ENCODE measurements around the gene TRMT112. TPM values are rescaled to one million over a fixed set of nuclear protein-coding genes. Genes with fewer than 3 reads are reported as not detected.
"Not testable (repeated sequence)": the region's sequence is repeated elsewhere in the genome, so short reads cannot be mapped to it uniquely, and the experiment has no call there.

TRMT112 gene
- polyA plus RNA-seq, 6 donors from 2014 or later = 445 to 606 (median 521) TPM

- ATAC-seq (ENCODE audit: low read depth in 2 of 2) = no peak
These were observed 16.2 kb upstream of the TRMT112 start for GRCh38 chr11:64333556-64333955.

DNA sequence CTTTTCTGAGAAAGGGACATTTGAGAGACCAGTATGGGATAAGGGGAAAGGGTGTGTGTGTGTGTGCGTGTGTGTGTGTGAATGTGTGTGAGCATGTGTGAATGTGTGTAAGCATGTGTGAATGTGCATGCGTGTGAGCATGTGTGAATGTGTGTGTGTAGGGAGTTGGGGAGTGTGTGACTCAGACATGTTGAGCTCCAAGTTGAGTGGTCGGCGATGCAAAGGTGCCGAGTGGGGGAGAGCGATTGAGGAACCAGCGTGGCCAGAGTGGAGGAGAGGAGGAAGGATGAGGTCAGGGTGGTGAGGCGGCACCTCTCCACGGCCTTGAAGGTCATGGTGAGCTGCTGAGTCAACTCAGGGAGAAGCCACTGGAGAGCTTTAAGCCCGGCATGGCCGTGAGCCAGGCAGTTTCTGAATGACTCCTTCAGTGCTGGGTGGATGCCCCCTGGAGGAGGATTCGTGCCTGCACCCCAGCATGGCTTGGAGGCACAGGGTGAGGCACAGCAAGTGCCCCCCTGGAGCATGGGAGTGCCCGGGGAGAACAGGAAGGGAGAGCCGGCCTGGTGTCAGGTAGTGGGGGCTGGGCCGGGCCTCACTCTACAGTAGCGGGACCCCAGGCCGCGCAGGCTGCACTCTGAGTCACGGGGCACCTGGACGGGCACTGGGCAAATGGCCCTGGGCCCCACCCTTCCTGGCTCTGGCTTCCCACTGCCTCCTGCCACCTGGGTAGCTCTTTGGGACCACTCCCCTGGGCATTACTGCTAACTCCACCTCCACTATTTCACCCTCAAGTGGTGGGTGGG is 14.4 kb upstream of the TRMT112 start:
- Mint-ChIP-seq H3K27ac (peak overlapping the region in 3 of 6 donors; percentile 8 to 63 (median 63)), H3K36me3 (peaks cover 0 to 4% of the 10 kb centered on the region in 2 donors), H3K4me3 (peak overlapping the region in 2 of 8 donors; percentile 4 to 16), H3K9me3 (no peaks in the 10 kb centered on the region), H3K27me3 (no peaks in the 10 kb centered on the region), H3K4me1 (peaks cover 15 to 25% (median 22%) of the 10 kb centered on the region in 3 donors)
- ATAC-seq (ENCODE audit: low read depth in 2 of 2) (peak; percentile 52 to 72), DNase-seq (peak; percentile 35)

More at GRCh38 chr11:64333556-64333955, 16.2 kb upstream of the TRMT112 start:
- Mint-ChIP-seq H3K4me1 (peaks cover 22 to 35% (median 22%) of the 10 kb centered on the region in 3 donors), H3K36me3 (no peaks in the 10 kb centered on the region), H3K27ac (peak overlapping the region in 2 of 6 donors; percentile 58 to 60), H3K27me3 (no peaks in the 10 kb centered on the region), H3K4me3 (peak overlapping the region in 1 of 8 donors; percentile 29), H3K9me3 (no peaks in the 10 kb centered on the region)
- DNase-seq = no peak

GRCh38 chr11:64330888-64331287 is 13.5 kb upstream of the TRMT112 start:
- H3K27me3 Mint-ChIP-seq = no peaks in the 10 kb centered on the region

GRCh38 chr11:64327993-64328392 is 10.6 kb upstream of the TRMT112 start:
- H3K36me3 Mint-ChIP-seq = peaks cover 0 to 8% of the 10 kb centered on the region in 2 donors
- H3K27ac Mint-ChIP-seq = peak overlapping the region in 1 of 6 donors; percentile 81
- no peak for ATAC-seq (ENCODE audit: low read depth in 2 of 2)
- H3K4me1 Mint-ChIP-seq = peaks cover 7 to 14% (median 12%) of the 10 kb centered on the region in 3 donors
- no peak overlapping the region for H3K4me3 Mint-ChIP-seq
- no peaks in the 10 kb centered on the region for H3K27me3 Mint-ChIP-seq
- no peak for DNase-seq
- no peaks in the 10 kb centered on the region for H3K9me3 Mint-ChIP-seq

More at GRCh38 chr11:64330888-64331287, 13.5 kb upstream of the TRMT112 start:
- Mint-ChIP-seq H3K4me3 (peak overlapping the region in 1 of 8 donors; percentile 72), H3K4me1 (peaks cover 15 to 25% (median 22%) of the 10 kb centered on the region in 3 donors), H3K27ac (no peak overlapping the region), H3K36me3 (peaks cover 0 to 8% of the 10 kb centered on the region in 2 donors), H3K9me3 (no peaks in the 10 kb centered on the region)
- ATAC-seq (ENCODE audit: low read depth in 2 of 2) = no peak
- DNase-seq = no peak

DNA sequence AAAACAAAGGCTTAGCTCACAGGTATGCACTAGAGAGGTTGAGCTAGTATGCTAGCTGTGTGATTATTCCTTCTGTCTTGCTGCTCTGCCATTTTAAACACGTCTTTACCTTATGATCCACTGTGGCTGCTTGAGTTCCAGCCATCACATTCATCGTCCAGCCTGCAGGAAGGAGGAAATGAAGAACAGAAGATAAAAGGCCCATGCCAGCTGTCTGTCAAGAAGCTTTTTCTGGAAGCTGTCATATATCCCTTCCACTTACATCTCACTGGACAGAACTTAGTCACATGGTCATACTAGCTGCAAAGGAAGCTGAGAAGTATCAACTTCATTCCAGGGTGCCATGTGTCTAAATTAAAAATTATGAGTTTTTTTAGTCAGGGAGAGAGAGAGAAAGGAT is 10.0 kb upstream of the TRMT112 start:
- H3K9me3 Mint-ChIP-seq = no peaks in the 10 kb centered on the region
- DNase-seq = no peak
- no peak overlapping the region for H3K4me3 Mint-ChIP-seq
- H3K27ac Mint-ChIP-seq = no peak overlapping the region
- no peaks in the 10 kb centered on the region for H3K27me3 Mint-ChIP-seq
- ATAC-seq (ENCODE audit: low read depth in 2 of 2) = no peak
- H3K36me3 Mint-ChIP-seq = peaks cover 0 to 8% of the 10 kb centered on the region in 2 donors
- peaks cover 7 to 14% (median 12%) of the 10 kb centered on the region in 3 donors for H3K4me1 Mint-ChIP-seq

GRCh38 chr11:64324692-64325469 is 7.5 kb upstream of the TRMT112 start:
- Mint-ChIP-seq H3K9me3 (no peaks in the 10 kb centered on the region), H3K36me3 (peaks cover 0 to 24% of the 10 kb centered on the region in 2 donors), H3K4me1 (peaks cover 11 to 20% (median 14%) of the 10 kb centered on the region in 3 donors), H3K27ac (no peak overlapping the region), H3K4me3 (no peak overlapping the region), H3K27me3 (no peaks in the 10 kb centered on the region)
- no peak for DNase-seq
- ATAC-seq (ENCODE audit: low read depth in 2 of 2) = no peak

DNA sequence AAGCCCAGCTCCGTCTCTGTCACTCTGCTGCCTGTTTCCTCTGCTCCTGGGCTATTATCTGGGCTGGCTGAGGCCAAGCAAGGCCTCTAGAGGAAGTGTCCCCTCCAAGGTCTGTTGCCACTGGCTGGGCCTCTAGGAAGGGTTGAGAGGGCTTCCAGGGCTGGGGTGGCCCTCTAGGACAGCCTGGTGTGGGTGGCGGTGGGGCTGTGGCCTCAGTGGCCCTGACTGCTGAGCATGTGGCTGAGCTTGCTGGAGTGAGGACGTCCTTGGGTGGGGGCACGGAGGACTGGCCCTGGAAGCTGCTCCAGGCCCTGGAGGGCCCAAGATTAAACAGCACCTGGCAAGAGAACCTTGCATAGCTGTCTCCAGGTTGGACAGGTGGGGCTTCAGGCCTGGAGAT is 6.6 kb upstream of the TRMT112 start:
- not testable (repeated sequence) for H3K9me3 Mint-ChIP-seq; DNase-seq; H3K4me3 Mint-ChIP-seq; H3K27ac Mint-ChIP-seq; ATAC-seq (ENCODE audit: low read depth in 2 of 2); H3K27me3 Mint-ChIP-seq
- Mint-ChIP-seq H3K4me1 (peaks cover 19 to 29% (median 20%) of the 10 kb centered on the region in 3 donors), H3K36me3 (peaks cover 0 to 24% of the 10 kb centered on the region in 2 donors)

DNA sequence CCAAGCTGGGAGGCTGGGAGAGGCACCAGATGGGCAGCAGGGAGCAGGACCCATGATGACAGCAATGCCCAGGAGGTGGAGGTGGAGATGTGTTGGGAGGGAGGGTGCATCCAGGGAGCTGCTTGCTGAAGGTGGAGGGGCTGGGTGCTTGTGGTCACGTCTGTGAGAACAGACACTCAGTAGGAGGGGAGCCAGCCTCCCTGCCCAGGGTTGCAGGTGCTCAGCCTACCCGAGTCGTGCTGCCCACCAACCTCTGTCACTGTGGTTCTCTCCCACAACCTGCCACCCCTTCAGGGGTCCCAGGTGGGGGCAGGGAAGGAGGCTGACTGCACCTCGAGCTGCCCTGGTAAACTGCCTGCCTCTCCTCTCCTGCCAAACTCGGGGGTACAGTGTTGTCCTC is 6.0 kb upstream of the TRMT112 start:
- no peak for ATAC-seq (ENCODE audit: low read depth in 2 of 2)
- peak overlapping the region in 3 of 6 donors; percentile 44 to 47 (median 47) for H3K27ac Mint-ChIP-seq
- peaks cover 22 to 33% (median 25%) of the 10 kb centered on the region in 3 donors for H3K4me1 Mint-ChIP-seq
- peaks cover 0 to 24% of the 10 kb centered on the region in 2 donors for H3K36me3 Mint-ChIP-seq
- DNase-seq = no peak
- H3K9me3 Mint-ChIP-seq = no peaks in the 10 kb centered on the region
- no peaks in the 10 kb centered on the region for H3K27me3 Mint-ChIP-seq
- no peak overlapping the region for H3K4me3 Mint-ChIP-seq

GRCh38 chr11:64322925-64323260 is 5.5 kb upstream of the TRMT112 start:
- Mint-ChIP-seq H3K27me3 (no peaks in the 10 kb centered on the region), H3K4me1 (peaks cover 26 to 38% (median 29%) of the 10 kb centered on the region in 3 donors)

GRCh38 chr11:64321533-64321932 is 4.2 kb upstream of the TRMT112 start:
- no peak for DNase-seq
- Mint-ChIP-seq H3K27ac (peak overlapping the region in 1 of 6 donors; percentile 77), H3K4me1 (peaks cover 31 to 49% (median 41%) of the 10 kb centered on the region in 3 donors), H3K9me3 (no peaks in the 10 kb centered on the region), H3K27me3 (no peaks in the 10 kb centered on the region), H3K4me3 (peak overlapping the region in 2 of 8 donors; percentile 35 to 94), H3K36me3 (peaks cover 0 to 18% of the 10 kb centered on the region in 2 donors)
- ATAC-seq (ENCODE audit: low read depth in 2 of 2) = no peak

More at GRCh38 chr11:64322925-64323260, 5.5 kb upstream of the TRMT112 start:
- DNase-seq = no peak
- ATAC-seq (ENCODE audit: low read depth in 2 of 2) = no peak
- H3K27ac Mint-ChIP-seq = peak overlapping the region in 1 of 6 donors; percentile 47
- peaks cover 0 to 24% of the 10 kb centered on the region in 2 donors for H3K36me3 Mint-ChIP-seq
- H3K4me3 Mint-ChIP-seq = no peak overlapping the region
- H3K9me3 Mint-ChIP-seq = no peaks in the 10 kb centered on the region

- H3K36me3 Mint-ChIP-seq = peaks cover 0 to 16% of the 10 kb centered on the region in 2 donors
- peak overlapping the region in 6 of 8 donors; percentile 17 to 94 (median 44) for H3K4me3 Mint-ChIP-seq
- peaks cover 33 to 54% (median 46%) of the 10 kb centered on the region in 3 donors for H3K4me1 Mint-ChIP-seq
- DNase-seq (no peak), ATAC-seq (ENCODE audit: low read depth in 2 of 2) (no peak)
- H3K27ac Mint-ChIP-seq = peak overlapping the region in 3 of 6 donors; percentile 16 to 99 (median 60)
- no peaks in the 10 kb centered on the region for H3K9me3 Mint-ChIP-seq
- H3K27me3 Mint-ChIP-seq = no peaks in the 10 kb centered on the region
These were observed 3.7 kb upstream of the TRMT112 start for GRCh38 chr11:64321026-64321425.

GRCh38 chr11:64320556-64320955 is 3.2 kb upstream of the TRMT112 start:
- peaks cover 0 to 16% of the 10 kb centered on the region in 2 donors for H3K36me3 Mint-ChIP-seq
- peak overlapping the region in 3 of 6 donors; percentile 16 to 99 (median 60) for H3K27ac Mint-ChIP-seq
- DNase-seq (no peak), ATAC-seq (ENCODE audit: low read depth in 2 of 2) (no peak)
- no peaks in the 10 kb centered on the region for H3K9me3 Mint-ChIP-seq
- peaks cover 33 to 55% (median 46%) of the 10 kb centered on the region in 3 donors for H3K4me1 Mint-ChIP-seq
- peak overlapping the region in 4 of 8 donors; percentile 16 to 94 (median 64) for H3K4me3 Mint-ChIP-seq
- no peaks in the 10 kb centered on the region for H3K27me3 Mint-ChIP-seq

Data from naive B cell (primary cell).